Tibial artery (tissue), 4 donors: ENCODE data around the gene MICAL2.

ENCODE experiments used
- DNase-seq, 2 donors: peaks; one replicate each; pipeline ENCODE4 v3.0.0-alpha.2; 2019
- H3K27ac ChIP-seq, 2 donors: fragments of 200-600 bp; sonication (generic) in 1 of 2; 1 replicate in 1 of 2; 2 replicates in 1 of 2; pipeline ENCODE4 v1.5.1; 2018 to 2019; ENCODE audit warnings: mild to moderate bottlenecking in 1 of 2
- H3K27me3 ChIP-seq, 2 donors: fragments of 200-600 bp; sonication (generic) in 1 of 2; one replicate each; pipeline versions ENCODE4 v1.5.1 to v1.6.0; 2016 to 2019
- H3K36me3 ChIP-seq, 3 donors: fragments of 200-600 bp; sonication (generic) in 2 of 3; one replicate each; pipeline ENCODE4 v1.5.1; 2016 to 2019; ENCODE audit warnings: mild to moderate bottlenecking in 2 of 3
- H3K4me1 ChIP-seq, 4 donors: fragments of 200-600 bp; sonication (generic) in 2 of 4; 1 replicate in 3 of 4; 2 replicates in 1 of 4; pipeline ENCODE4 v1.5.1; 2016 to 2019
- H3K4me3 ChIP-seq, 2 donors: fragments of 200-600 bp; sonication (generic) in 1 of 2; 1 replicate in 1 of 2; 2 replicates in 1 of 2; pipeline ENCODE4 v1.5.1; 2018 to 2019; ENCODE audit warnings: mild to moderate bottlenecking in 2 of 2
- H3K9me3 ChIP-seq, 3 donors: fragments of 200-600 bp; sonication (generic) in 1 of 3; one replicate each; pipeline ENCODE4 v1.5.1; 2016 to 2019
- CTCF ChIP-seq, 2 experiments: fragments of 200-600 bp in 1 of 2; fragments of 450-650 bp in 1 of 2; IDR thresholded peaks; one replicate each; pipeline ENCODE4 v1.5.1; 2017 to 2019; ENCODE audit warnings: antibody characterized with exemption in 2 of 2, mild to moderate bottlenecking in 1 of 2, moderate library complexity in 1 of 2
- intact Hi-C: fragments of 100-400 bp; cut with DNase I; formaldehyde crosslinking; loops from one replicate; pipeline ENCODE4 v1.15.0; 2023; ENCODE audit warnings: low total_unique reads

The MICAL2 gene

GRCh38 chr11:12183827-12184620, 73.6 kb downstream of the MICAL2 start:
- no peaks in the 10 kb centered on the region for H3K27me3 ChIP-seq
- H3K27ac ChIP-seq = peak overlapping the region; percentile 74 to 91
- TF ChIP-seq CTCF (IDR thresholded peaks at IDR 0.05) = no peak
- DNase-seq = no peak
- peaks cover 0 to 5% (median 0%) of the 10 kb centered on the region in 3 donors for H3K36me3 ChIP-seq
- H3K4me3 ChIP-seq = no peak overlapping the region
- H3K9me3 ChIP-seq = no peaks in the 10 kb centered on the region
- peaks cover 0 to 99% (median 64%) of the 10 kb centered on the region in 4 donors for H3K4me1 ChIP-seq
- intact Hi-C loops = no loop called here

- Histone ChIP-seq H3K4me1 (peaks cover 0 to 99% (median 61%) of the 10 kb centered on the region in 4 donors), H3K27me3 (no peaks in the 10 kb centered on the region), H3K36me3 (peaks cover 0 to 5% (median 2%) of the 10 kb centered on the region in 3 donors), H3K27ac (peak overlapping the region; percentile 74 to 91), H3K9me3 (no peaks in the 10 kb centered on the region), H3K4me3 (no peak overlapping the region)
- intact Hi-C loops = no loop called here
- no peak for DNase-seq
- no peak for TF ChIP-seq CTCF (IDR thresholded peaks at IDR 0.05)
Measured at GRCh38 chr11:12184699-12185098, 74.3 kb downstream of the MICAL2 start.

GRCh38 chr11:12185106-12185690, 74.8 kb downstream of the MICAL2 start:
- no peak for DNase-seq
- Histone ChIP-seq H3K4me1 (peaks cover 0 to 99% (median 61%) of the 10 kb centered on the region in 4 donors), H3K27me3 (no peaks in the 10 kb centered on the region), H3K9me3 (no peaks in the 10 kb centered on the region), H3K36me3 (peaks cover 0 to 7% (median 5%) of the 10 kb centered on the region in 3 donors), H3K4me3 (no peak overlapping the region), H3K27ac (peak overlapping the region; percentile 74 to 91)
- intact Hi-C loops = no loop called here
- TF ChIP-seq CTCF (IDR thresholded peaks at IDR 0.05) = no peak

- intact Hi-C loops = no loop called here
- Histone ChIP-seq H3K36me3 (peaks cover 0 to 7% (median 5%) of the 10 kb centered on the region in 3 donors), H3K4me3 (no peak overlapping the region), H3K9me3 (no peaks in the 10 kb centered on the region), H3K27ac (peak overlapping the region; percentile 74 to 91), H3K27me3 (no peaks in the 10 kb centered on the region), H3K4me1 (peaks cover 0 to 94% (median 62%) of the 10 kb centered on the region in 4 donors)
- peak in 1 of 2 experiments; percentile 7 for TF ChIP-seq CTCF (IDR thresholded peaks at IDR 0.05)
- DNase-seq = peak in 1 of 2 donors; percentile 82
Measured at GRCh38 chr11:12185914-12186313, 75.5 kb downstream of the MICAL2 start.

GRCh38 chr11:12186701-12187100, 76.3 kb downstream of the MICAL2 start:
- peaks cover 0 to 86% (median 59%) of the 10 kb centered on the region in 4 donors for H3K4me1 ChIP-seq
- H3K27ac ChIP-seq = peak overlapping the region; percentile 74 to 91
- DNase-seq = no peak
- no peaks in the 10 kb centered on the region for H3K27me3 ChIP-seq
- intact Hi-C loops = no loop called here
- H3K9me3 ChIP-seq = no peaks in the 10 kb centered on the region
- H3K4me3 ChIP-seq = no peak overlapping the region
- peaks cover 0 to 7% (median 5%) of the 10 kb centered on the region in 3 donors for H3K36me3 ChIP-seq
- no peak for TF ChIP-seq CTCF (IDR thresholded peaks at IDR 0.05)
